RKO (cell line): ENCODE results near the gene CNTN4.
"Not testable (repeated sequence)": the region's sequence is repeated elsewhere in the genome, so short reads cannot be mapped to it uniquely, and the experiment has no call there.

Experiments
- DNase-seq: peaks from one replicate; pipeline ENCODE4 v3.0.0-alpha.2; 2016; ENCODE audit warnings: low spot score

CNTN4 gene

DNA sequence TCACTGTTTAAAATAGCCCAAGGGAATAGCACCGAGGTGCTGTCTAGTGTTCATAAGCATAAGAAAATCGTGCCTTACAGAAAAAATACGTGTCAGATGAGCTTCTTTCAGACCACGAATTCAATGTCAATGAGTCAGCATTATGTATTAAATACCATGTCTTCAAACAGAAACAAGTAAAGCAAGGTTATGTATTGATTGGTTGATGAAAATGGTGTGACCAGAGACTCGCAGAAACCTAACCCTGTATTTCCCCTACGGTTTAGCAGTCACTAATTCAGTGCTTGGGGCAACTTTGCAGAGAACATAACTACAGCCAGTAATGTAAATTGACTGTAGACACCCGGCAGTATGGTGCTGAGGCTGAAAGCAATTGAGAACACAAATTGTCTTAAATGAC is 703.8 kb downstream of the CNTN4 start:
- no peak for DNase-seq

GRCh38 chr3:2807514-2807913 is 708.8 kb downstream of the CNTN4 start:
- no peak for DNase-seq

DNA sequence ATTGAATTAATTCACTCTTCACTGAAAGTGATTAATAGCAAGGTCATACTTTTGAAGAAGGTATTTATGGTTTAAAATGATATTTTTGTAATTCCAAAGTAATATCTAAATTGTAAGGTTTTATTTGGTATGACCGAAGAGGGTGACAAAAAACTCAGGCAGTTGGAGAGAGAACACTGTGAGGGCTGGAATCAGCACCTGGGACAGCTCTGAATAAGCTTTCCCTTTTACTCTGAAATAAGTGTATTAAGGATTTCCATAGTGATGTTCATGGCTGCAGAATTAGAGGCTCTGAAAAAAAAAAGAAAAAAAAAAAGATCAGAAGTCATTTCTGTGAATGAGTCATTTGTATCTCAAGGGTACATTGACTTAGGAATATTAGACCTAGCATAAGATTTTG is 712.1 kb downstream of the CNTN4 start:
- DNase-seq, result peak; percentile 35

- DNase-seq, result no peak
These were observed 720.9 kb downstream of the CNTN4 start for GRCh38 chr3:2819571-2819970.

GRCh38 chr3:2820982-2821381 is 722.3 kb downstream of the CNTN4 start:
- DNase-seq, result not testable (repeated sequence)

- no peak for DNase-seq
These were observed 723.9 kb downstream of the CNTN4 start for GRCh38 chr3:2822611-2823010.

DNA sequence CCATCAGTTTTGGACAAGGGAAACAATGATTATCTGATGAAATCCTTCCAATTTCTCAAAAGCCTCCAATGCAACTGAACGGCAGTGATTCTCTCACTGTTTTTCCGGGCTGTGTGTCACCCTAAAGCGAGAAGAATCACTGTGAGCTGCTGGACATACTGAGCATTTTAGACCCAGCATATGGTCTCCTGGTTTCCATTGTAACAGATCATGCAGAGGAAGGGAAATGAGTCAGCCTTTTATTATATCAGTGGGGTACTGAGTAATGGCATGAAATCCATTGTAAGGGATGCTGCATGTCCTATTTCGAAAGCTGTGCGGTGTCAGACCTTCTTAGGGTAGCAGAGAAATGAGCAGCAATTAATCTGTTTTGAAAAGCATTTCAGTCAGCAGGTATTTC is 724.4 kb downstream of the CNTN4 start:
- peak; percentile 70 for DNase-seq

GRCh38 chr3:2823437-2824211 is 725.0 kb downstream of the CNTN4 start:
- no peak for DNase-seq

GRCh38 chr3:2826036-2826435 is 727.4 kb downstream of the CNTN4 start:
- no peak for DNase-seq

- DNase-seq, result no peak
These were observed 727.8 kb downstream of the CNTN4 start for GRCh38 chr3:2826453-2826852.

DNA sequence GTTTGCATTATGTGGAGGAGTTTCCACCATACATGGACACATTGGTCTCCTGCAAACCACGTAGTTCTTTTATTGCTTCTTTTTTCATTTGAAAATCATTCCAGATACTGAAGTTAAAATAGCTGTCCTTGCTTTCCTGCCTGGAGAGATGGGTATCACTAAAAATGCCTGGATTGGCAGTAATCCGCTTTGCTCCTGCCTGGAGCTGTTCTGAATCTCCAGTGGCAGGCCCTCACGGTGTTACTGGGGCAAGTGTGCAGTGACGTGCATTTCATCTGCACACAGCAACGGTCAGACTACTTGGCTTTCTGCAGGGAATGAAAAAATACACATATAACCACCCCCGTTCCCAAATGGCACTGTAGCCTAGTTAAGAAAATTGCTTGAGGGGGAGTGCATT is 738.6 kb downstream of the CNTN4 start:
- DNase-seq, result no peak

- no peak for DNase-seq
These were observed 739.2 kb downstream of the CNTN4 start for GRCh38 chr3:2837910-2838309.

DNA sequence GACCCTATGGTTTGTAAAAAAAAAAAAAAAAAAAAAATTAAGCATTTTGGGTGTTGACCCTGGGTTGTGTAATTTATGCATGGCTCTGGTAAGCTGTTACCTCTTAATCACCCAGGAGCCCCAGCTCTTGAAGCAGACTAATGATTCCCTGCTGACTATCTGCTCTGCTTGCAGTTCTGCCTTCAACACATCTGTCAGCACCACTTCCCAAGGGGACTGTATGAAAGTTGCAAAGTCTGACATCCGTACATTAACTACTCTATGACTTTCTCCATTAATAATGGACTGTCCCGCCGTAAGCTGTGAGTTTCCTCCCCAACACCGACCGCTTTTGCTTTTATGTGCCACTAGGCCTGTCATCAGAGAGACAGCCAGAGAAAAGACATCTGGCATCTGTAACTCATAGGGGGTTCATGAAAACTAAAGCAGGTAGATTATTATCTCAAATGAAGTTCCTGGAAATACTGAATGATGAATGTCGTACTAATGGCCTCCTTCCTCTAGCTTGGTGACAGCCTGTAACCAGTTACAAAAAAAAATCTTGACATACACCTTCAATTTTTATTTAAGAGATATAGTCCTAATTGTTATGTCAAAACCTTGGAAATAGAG is 740.0 kb downstream of the CNTN4 start:
- DNase-seq, result no peak

DNA sequence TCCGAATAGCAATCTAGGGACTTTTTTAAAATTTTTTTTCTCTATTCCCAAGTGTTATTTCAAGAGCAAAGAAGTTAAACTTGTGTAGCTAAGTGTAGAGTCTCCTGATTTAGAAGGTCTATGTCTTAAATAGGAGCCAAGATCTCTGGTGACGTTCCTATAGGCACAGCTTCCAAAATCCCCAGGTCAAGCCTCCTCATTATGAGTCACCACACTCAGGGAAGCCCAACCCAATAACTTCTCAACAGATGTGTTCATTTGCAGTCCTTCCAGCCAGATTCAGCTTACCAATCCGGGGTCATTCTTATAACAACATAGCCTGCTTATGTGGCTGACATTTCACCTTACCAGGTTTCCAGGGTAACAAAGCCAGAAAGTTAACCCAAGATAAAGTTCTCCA is 741.2 kb downstream of the CNTN4 start:
- peak; percentile 27 for DNase-seq

DNA sequence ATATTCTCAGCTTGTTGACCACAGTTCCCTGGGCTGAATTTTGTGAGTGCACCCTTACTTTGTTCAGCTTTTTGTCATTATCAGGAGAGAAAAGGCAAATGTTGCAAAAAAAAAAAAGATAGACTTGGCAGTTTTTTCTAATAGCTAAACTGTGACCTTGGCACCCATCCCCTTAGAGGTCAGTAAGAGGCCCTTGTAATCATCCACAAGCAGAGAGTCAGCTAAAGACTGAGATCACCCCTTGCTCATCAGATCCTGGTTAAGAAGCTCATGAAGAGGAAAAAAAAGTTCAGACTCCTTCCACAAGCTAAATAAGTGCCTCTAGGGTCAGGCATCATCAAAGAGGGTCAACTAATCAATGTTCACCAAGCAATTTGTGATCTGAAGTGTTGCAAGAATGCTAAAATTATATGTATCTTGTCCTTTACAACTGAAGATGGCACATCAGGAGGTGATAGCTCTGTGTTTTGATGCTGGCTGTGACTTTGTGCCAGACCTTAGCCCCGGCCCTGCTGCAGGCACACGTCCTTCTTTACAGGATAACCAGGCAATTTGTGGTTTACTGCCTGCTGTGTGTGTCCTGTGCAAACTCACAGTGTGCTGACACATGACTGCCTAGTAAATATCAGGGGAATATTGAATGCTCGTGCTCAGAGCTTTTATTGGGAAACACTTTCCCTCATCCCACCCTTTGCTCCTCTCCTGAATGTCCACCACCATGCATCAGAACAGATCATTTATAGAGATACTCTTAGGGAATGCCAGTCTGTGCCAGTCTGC is 748.6 kb downstream of the CNTN4 start:
- DNase-seq, result no peak

DNA sequence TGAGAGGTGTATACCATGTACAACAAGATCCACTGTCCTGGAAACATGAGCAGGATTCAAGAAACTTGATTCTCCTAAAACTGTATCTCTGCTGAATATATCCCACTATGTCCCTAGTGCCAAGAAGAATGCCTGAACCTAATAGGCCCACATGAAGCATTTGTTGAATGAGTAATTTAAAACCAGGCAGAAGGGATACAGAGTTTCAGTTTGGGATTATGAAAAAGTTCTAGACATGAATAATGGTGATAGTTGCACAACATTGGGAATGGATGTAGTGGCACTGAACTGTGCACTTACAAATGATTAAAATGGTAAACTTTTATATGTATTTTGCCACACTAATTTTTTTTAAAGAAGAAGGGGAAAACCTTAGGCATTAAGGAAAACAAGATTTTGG is 750.4 kb downstream of the CNTN4 start:
- DNase-seq, result no peak

DNA sequence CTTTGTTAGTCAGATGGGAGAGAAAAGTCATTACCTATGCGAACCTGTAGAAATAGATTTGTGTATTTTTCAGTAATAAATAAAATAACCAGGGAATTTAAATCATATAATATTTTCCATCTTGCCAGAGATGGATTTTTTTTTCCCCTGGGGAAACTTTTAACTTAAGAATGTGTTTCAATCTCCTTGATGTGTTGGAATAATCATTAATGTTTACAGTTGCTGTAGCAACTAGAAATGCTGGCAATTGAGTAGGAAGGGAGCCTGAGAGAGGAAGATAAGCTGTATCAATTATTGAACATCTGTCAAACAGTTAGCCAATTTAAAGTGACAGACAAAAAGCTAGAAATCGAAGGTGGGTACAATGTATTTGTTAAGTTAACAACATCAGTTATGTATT is 752.0 kb downstream of the CNTN4 start:
- DNase-seq, result no peak

DNA sequence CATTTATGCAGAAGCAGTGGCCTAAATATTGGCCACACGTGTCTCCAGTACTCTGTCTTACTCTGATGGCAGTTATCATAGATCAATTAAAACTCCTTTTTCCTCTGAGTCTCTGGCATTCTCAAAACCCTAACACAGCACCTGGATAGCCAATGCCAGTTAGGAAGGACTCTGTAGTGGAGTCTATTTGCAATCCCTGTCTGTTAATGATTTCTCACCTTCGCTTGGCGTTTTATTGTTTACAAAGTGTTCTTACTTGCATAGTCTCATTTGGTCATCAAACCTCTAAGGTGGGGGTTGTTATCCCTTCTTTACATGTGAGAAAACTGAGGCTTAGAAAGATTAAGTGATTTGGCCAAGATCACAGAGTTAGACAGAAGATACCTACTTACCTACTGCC is 752.7 kb downstream of the CNTN4 start:
- no peak for DNase-seq

- no peak for DNase-seq
These were observed 753.2 kb downstream of the CNTN4 start for GRCh38 chr3:2851835-2852234.

- no peak for DNase-seq
These were observed 755.0 kb downstream of the CNTN4 start for GRCh38 chr3:2853651-2854050.

- no peak for DNase-seq
These were observed 757.8 kb downstream of the CNTN4 start for GRCh38 chr3:2856138-2857133.

GRCh38 chr3:2860626-2861025 is 762.0 kb downstream of the CNTN4 start:
- DNase-seq, result no peak
